DMS53 (cell line): ENCODE results near the gene SENP1.
A peak's percentile ranks its signal among the peaks of the same experiment; 100 is the strongest.
"Not testable (repeated sequence)": the region's sequence is repeated elsewhere in the genome, so short reads cannot be mapped to it uniquely, and the experiment has no call there.

Experiments used
- DNase-seq: peaks from one replicate; lab custom pipeline; 2025; lab: John Stamatoyannopoulos, UW

The SENP1 gene

DNA sequence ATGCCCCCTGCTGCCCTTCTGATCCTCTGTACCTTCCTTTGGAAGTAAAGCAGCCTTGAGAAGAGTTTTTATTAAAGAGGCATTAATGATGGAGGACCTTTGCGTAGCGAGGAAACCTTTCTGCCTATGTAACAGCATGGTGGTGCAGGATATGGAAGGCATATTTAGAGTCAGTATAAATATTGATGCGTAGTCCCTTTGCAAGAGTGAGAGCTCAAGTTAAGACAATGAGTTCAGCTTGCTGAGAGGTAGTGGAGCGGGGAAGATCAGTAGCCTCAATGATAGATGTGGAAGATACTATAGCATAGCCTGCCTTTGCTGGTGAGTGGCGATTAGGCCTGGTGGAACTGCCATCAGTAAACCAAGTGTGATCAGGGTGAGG is 5.4 kb upstream of the SENP1 start:
- DNase-seq: not testable (repeated sequence)

DNA sequence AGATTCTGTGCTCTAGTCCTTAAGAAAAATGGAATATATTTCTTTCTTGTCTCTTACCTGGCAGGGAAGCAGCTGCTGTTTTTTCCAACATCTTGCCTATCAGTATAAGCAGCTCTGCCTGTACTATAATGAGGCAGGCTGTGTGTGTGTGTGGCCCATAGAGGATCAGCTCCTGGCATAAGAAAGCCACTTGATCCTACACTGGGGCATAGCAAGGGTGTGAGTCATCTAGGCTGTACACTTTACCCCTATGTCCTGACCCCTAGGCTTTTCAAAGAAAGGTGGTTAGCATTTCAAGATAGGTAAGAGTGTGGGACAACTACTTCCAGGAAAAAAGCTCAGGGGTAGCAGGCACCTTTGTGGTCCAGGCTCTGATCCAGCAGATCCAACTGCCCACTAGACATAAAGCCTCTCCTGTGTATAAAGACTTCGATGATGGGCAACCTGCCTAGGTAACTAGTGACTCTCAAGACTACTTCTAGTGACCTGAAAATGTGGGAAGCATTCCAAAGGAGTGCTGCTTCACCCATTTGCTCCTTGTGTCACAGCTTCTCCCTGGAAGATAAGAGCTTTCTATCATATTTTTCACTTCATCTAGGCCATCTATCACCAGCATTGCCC is 4.9 kb upstream of the SENP1 start:
- DNase-seq: peak; percentile 17

DNA sequence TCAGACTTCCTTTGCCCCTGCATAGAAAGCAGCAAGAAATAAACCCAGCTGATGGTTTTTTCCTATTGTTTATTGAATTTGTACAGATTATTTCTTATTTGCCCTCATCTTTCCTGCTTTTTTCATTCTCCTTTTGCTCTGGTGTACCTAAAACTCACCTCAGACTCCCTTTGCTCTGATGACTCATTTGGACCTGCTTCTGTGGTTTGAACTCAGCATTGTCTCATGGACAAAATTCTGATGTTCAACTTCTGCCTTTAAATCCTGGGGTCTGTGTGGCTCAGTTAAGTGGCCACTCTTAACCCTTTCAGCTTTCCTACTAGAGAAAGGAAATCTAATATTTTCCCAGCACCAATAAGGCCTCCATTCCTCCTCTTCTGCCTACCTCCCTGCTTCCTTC is 3.5 kb upstream of the SENP1 start:
- DNase-seq: no peak

DNA sequence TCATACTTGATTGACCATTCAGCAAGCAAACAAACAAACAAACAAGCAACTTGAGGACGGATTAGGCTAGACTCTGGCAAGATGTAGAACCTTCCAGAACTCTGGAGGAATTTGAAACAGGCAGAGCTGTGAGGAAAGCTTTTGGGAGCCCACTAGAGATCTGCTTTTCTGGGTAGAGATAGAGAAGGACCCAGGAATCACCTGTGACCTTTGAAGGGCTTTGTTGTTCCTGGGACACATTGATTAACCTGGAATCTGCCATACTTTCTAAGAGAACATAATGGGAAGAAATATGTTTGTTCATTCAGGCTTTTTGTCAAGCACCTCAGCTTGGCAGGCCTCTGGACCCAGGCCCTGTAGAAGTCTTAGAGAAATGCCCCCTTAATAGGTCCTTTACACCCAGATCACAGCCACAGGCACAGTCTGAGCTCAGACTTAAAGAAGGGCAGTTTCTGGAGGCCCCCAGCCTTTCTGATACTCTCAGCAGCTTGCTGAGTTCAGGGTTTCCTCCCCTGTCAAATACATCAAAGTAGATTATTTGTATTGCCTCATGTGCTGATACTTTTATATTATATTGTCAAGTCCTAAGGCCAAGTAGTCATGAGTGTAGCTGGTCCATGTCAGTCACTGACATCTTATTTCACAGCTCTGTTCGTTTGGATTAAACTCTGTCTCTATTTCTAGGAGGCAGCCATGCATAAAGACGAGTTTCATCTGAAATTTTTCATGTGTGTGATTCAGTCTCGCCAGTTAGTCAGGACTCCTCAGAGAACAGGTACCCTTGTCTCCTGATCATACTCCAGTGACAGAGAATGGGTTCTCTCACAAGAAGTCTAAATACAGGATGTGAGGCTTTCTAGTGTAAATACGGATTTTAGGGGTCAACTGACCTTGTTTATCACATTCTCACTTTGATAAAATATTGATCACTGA is 1.1 kb upstream of the SENP1 start:
- DNase-seq: peak; percentile 38

DNA sequence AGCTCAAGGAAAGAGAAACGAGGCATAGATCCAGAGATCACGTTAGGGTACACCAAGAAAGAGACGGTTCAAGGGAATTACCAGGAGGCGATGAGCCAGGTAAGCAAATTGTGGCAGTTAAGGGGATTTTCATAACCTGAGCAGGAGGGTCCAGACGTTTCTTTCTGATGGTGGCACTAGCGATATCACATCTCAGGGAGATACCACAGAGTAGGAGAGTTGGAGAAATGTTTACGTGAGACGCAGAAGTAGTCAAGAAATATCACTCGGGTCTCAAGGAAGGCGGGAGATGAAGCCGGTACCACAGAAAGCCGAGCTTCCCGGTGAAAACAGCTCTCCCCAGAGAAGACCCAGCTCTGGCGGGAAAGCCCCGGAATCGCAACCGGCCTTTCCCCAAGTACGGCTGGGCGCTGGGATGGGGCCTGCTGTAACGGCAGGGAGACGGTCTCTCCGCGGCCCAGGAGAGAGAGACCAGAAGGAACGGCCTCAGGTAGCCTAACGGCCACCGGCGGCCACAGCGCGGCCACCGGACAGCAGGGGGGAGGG is 485 bp downstream of the SENP1 start:
- peak; percentile 93 for DNase-seq

DNA sequence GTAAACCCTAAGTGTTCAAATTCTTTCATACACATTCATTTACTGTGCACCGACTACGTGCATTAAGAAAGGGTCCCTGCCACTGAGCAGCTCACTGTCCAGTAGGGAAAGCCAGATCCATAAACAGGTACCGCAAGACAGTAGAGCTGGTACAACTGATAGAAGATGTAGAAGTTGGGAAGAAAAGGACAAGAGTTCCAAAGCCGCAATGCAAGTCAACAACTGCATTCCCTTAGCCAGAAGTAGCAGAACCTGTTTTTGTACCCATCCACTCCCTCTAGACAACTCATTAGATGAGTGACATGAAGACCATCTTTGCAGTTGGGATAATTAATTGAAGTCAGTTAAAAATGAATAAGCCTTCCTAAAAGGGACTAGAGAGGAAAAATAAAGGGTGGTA is 1.3 kb downstream of the SENP1 start:
- DNase-seq: peak; percentile 53

DNA sequence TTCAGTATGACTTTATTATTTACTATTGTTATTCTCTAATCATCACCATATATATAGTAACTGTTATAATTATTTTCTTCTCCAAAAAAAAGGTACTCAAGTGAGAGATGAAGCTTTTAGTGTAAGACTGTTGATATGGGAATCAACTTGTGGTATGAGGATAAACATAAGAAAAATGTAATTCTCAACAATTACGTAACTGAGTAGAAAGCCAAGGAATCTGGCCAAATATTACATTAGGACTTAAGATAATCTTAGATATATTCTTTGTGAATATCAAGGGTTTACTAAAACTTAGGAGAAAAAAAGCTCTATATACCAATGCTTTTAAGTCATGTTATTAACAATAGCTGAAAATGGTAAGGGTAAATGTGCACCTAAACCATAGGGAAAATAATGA is 13.3 kb downstream of the SENP1 start:
- no peak for DNase-seq

DNA sequence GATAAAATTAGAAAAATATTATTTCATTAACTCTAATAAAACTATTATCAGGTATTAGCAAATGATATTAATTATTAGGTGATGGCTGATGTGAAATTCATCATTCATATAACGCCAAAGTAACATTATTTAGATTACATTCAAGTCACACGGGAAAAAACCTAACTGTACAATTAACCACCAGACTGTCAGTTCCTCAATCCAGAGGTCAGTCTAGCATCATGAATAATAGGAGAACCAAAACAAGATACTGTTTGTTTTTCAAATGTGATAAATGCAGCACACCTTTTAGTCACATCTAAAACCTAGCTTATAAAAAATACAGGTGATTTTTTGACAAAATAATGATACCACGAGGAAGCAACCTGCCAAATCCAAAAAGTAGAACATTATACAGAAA is 19.6 kb downstream of the SENP1 start:
- no peak for DNase-seq

DNA sequence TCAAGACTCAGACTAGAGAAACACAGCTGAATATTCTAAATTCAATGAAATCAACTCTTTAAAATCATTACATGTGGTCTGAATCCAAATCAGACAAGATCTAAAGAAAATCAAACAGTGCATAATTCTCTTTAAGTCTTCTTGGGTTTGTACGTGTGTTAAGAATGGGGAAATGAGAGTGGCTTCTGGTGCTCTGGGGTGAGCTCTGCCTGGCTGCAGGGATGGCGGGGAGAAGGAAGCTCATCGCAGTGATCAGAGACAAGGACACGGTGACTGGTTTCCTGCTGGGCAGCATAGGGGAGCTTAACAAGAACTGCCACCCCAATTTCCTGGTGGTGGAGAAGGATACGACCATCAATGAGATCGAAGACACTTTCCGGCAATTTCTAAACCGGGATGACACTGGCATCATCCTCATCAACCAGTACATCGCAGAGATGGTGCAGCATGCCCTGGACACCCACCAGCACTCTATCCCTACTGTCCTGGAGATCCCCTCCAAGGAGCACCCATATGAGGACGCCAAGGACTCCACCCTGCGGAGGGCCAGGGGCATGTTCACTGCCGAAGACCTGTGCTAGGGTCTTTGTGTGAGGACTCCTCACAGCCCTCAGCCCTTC is 20.9 kb downstream of the SENP1 start:
- DNase-seq: no peak

DNA sequence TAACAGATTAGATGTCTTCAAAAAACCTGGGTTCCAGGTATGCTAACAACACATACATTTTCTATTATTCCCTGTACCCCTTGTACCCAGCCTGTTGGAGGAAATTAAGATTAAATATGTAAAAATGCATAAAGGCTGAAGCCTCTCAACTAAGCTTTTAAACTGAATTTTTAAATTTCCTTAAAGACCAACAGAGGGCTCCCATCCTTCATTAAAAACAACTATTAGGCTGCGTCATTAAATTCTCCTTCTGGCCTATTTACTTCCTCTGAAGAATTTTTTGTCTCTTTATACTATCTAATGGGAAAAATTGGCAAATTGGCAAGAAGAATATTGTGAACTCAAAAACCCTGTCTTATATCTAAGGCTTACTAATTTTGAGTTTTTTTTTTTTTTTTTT is 21.8 kb downstream of the SENP1 start:
- DNase-seq: peak; percentile 54

DNA sequence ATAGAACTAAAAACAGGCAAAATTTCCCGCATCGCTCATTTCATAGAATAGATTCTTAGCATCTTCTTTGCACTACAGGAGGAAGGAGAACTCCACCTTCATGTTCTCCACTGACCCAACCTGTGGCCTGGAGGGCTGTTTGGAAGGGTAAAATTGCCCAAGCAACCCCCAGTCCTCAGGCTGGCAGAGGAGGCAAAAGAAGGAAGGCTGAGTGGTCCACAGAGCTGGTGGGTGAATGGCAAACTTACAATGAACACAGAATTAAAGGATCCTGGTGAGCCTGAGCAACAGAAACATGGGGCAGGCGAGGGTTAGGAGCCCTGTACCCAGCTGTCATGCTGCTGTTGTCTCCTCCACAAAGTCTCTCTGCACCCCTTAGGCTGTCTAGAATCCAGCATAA is 25.1 kb downstream of the SENP1 start:
- DNase-seq: no peak

DNA sequence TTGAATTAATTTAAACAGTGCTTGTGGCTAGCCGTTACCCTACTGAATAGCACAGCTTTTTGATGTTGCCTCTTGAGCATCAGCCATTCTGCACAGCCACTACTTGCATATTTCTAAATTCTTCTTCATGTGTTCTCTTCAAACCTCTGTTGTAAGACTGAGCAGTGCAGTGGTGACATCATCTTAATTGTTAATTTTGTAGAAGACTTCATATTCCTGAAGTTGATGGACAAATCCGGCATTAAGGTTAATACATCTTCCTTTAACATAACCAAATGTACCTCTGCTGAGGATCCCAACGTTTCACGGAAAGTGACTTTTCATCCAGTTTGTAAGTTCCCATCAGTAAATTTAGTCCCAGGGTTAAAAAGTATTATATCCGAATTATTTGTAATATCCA is 25.6 kb downstream of the SENP1 start:
- DNase-seq: no peak

DNA sequence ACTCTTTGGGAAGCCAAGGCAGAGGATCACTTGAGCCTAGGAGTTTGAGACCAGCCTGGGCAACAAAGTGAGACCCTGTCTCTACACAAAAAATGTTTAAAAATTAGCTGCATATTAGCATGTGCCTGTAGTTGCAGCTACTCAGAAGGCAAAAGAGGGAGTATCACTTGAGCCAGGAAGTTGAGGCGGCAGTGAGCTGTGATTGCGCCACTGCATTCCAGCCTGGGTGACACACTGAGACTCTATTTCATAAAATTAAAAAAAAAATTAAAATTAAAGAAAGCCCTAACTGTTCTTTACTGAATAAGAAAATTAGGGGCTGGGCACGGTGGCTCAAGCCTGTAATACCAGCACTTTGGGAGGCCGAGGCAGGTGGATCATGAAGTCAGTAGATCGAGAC is 27.0 kb downstream of the SENP1 start:
- DNase-seq: no peak

DNA sequence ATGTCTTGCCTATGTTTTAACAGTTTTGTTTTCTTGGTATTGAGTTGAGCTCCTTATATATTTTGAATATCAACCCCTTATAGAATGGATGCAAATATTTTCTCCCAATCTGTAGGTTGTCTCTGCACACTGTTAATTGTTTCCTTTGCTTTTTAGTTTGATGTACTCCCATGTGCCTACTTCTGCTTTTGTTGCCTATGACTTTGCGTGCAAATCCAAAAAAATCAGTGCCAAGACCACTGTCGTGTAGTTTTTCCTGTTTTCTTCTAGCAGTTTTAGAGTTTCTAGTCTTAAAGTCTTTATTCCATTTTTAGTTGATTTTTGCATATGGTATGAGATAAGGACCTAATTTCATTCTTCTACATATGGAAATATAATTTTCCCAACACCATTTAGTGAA is 28.8 kb downstream of the SENP1 start:
- no peak for DNase-seq

DNA sequence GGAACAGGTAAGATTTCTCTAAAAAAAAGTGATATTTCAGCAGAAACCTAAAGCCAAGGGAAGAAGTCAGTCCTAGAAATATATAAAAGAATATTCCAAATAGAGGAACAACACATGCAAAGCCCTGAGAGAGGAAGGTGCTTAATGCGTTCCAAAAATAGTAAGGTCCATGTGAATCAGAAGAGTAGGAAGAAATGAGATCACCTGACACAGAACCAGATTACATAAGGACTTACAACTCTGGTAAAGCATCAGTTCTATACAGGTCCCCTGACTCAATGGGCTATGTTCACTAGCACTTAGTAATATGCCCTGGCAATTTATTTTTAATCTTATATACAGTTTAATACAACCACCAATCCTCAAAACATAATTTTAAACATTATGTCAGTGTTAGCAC is 30.0 kb downstream of the SENP1 start:
- DNase-seq: no peak

DNA sequence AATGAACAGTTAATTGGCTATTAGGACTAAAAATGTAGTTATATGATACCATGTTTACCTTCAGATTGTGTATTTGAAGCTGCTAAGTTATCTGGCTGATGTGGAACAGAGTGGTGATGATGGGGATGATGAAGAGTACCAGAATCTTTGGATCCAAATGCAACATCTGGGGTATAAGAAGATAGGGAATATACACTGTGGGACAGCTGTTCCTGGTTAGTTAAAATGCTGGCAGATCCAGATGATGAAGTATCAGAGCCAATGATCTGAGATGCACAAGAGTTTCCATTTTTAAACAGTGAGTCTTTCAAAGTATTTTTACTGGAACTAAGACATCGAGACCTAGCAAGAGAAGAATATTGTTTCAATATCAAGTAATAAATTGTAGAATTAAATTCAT is 31.6 kb downstream of the SENP1 start:
- no peak for DNase-seq

DNA sequence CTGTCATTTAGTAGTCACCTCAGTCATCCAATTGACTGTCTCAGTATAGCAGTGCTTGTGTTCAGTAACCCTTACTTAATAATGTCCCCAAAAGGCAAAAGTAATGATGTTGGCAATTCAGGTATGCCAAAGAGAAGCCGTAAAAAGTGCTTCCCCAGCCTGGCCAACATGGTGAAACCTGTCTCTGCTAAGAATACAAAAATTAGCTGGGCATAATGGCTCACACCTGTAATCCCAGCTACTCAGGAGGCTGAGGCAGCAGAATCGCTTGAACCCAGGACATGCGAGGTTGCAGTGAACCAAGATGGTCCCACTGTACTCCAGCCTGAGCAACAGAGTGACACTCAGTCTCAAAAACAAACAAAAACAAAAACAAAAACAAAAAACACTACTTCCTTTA is 33.6 kb downstream of the SENP1 start:
- DNase-seq: no peak

DNA sequence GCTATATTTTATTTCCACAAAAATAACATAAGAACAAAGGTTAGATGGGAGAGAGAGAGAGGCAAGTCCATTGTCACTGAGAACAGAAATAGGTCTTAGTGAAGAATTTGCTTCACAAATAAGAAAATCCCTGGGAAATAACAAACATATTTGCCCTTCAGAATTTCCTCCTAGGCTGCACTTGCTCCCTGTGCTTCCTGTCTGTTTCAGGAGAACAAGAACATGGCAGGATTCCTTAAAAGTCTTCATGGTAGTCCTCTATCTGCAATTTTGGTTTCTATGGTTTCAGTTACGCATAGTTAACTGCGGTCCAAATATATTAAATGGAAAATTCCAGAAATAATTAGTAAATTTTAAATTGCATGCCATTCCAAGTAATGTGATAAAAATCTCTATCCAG is 34.1 kb downstream of the SENP1 start:
- no peak for DNase-seq

DNA sequence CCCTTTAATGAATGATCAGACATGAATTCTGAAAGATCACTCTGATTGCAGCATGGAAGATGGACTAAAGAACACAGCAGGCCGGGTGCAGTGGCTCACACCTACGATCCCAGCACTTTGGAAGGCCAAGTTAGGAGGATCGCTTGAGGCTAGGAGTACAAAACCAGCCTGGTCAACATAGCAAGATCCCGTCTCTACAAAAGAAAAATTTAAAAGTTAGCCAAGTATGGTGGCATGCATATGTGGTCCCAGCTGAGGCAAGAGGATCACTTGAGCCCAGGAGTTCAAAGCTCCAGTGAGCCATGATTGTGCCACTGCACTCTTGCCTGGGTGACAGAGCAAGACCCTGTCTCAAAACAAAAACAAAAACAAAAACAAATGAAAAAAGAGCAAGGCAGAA is 35.1 kb downstream of the SENP1 start:
- DNase-seq: no peak

DNA sequence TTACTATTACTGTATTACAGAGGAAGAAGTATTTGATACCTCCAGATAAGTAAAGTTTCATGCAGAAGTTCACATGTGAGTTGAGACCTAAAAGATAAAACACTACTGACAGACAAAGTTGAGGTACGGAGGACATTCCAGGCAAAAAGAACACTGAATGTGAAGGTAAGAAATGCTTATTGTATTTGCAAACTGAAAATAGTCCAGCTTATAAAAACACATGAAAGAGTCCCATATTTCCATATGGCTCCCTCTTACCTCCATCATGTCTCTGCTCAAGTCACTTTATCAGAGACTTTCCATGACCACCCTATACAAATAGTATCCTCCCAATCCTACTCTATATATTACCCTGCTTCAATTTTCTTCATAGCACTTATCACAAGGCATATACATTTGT is 35.8 kb downstream of the SENP1 start:
- DNase-seq: no peak

DNA sequence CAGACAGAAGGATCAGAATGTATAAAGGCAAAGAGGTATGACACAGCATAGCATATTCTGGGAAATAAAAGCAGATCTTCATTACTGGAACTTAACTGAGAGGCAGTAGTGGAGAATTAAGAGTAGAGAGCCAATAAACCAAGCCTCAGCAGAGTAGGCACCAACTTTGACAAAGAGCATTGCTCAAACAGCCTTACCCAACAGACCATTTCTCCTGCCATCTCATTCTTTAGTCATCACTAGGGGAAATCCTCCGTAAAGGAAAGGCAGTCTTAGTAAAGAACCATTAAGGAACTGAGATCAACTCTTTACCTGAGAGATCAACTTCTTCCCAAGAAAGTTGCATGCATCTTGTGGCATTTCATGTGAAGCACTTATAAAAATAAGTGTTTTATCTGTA is 36.6 kb downstream of the SENP1 start:
- DNase-seq: no peak

DNA sequence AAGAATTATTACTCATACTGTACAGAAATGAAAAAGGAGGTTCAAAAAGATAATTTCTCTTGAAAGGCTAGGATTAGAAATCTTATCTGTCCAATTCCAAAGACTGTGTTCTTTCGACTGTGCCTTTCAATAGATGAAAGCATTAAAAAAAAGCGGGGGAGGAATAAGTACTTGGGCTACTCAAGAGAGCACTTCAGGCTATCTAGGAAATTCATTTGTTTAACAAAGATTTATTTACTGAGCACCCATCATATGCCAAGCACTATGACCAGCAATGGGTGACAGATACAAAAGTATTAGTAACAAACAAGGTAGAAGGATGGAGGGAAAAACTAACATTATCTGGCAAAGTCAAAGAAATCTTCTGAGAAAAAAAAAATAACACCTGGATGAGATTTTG is 37.4 kb downstream of the SENP1 start:
- no peak for DNase-seq
